H1 (cell line): Measurements from ENCODE around the gene PKN1.

Experiments
- CEBPB ChIP-seq: IDR thresholded peaks from 2 replicates; pipeline ENCODE4 v1.6.1; 2012; ENCODE audit warnings: low read depth, low read length
- MAFK ChIP-seq: IDR thresholded peaks from 2 replicates; pipeline ENCODE4 v1.6.1; 2012; ENCODE audit warnings: low read depth, mild to moderate bottlenecking, improper control_type of control experiment, low read length
- POLR2A ChIP-seq, 2 experiments: IDR thresholded peaks; 1 replicate in 1 of 2; 2 replicates in 1 of 2; pipeline ENCODE4 v1.6.1; 2011; ENCODE audit warnings: low read depth in 2 of 2, low read length in 2 of 2, mild to moderate bottlenecking in 2 of 2; ENCODE audit errors: control extremely low read depth in 1 of 2
- RBBP5 ChIP-seq: IDR thresholded peaks from 2 replicates; pipeline ENCODE4 v1.7.1; 2012; ENCODE audit warnings: low read depth, mild to moderate bottlenecking, inconsistent platforms, low read length, moderate library complexity, borderline replicate concordance
- SRF ChIP-seq: IDR thresholded peaks from 2 replicates; pipeline ENCODE4 v1.6.1; 2011; ENCODE audit warnings: mild to moderate bottlenecking, low read depth, low read length, moderate library complexity
- TF ChIP-seq, protein P1 (sequence below), 3 experiments: IDR thresholded peaks; 1 replicate in 2 of 3; 2 replicates in 1 of 3; pipeline versions ENCODE4 v1.5.1 to v1.6.1; 2011; ENCODE audit warnings: low read length in 3 of 3, mild to moderate bottlenecking in 3 of 3, inconsistent platforms in 2 of 3, low read depth in 1 of 3, moderate library complexity in 1 of 3; ENCODE audit not compliant: insufficient read depth in 1 of 3; ENCODE audit errors: control extremely low read depth in 1 of 3
- TF ChIP-seq, protein P2 (sequence below): IDR thresholded peaks from 2 replicates; pipeline ENCODE4 v1.6.1; 2011; ENCODE audit warnings: low read length, improper control_type of control experiment

DNA sequence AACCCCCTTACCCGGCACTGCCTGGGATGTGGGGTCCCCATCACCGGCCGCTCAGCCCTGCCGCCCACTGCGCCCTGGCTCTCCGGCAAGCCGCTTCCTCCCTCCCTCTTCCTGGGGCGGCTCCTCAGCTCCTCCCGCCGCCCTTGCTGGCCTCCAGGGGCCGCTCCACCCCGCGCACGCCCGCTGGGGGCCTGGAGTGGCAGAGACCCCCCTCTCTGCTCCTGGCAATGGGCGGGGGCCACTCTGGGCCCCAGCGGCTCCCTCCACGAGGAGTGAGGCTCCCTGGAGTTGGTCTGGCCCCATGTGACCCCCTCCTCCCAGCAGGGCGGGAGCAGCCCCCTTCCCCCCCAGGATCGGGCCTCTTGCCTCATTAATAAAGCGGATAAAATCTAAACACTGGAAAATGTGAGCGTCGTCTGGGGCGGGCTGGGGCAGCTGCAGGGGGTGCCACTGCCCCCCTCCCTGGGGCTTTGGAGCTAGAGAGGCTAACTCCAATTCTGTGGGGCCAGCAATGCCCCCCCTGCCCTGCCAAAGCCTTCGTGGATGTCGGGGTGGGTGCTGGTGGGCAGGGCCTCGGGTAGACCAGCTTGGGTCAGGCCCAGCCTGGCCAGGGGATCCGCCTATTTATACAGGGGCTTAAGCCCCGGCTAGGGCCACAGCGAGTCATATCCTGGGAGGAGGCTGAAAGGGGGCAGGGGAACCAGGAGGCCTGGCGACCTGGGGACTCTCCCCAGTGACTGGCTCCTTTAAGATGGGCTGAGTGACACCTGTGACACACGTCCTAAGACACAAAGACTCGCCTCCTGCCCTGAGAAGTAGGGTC, 42.4 kb downstream of the PKN1 start, which contains the start of gene PTGER1:
- TF ChIP-seq, protein P1, sequence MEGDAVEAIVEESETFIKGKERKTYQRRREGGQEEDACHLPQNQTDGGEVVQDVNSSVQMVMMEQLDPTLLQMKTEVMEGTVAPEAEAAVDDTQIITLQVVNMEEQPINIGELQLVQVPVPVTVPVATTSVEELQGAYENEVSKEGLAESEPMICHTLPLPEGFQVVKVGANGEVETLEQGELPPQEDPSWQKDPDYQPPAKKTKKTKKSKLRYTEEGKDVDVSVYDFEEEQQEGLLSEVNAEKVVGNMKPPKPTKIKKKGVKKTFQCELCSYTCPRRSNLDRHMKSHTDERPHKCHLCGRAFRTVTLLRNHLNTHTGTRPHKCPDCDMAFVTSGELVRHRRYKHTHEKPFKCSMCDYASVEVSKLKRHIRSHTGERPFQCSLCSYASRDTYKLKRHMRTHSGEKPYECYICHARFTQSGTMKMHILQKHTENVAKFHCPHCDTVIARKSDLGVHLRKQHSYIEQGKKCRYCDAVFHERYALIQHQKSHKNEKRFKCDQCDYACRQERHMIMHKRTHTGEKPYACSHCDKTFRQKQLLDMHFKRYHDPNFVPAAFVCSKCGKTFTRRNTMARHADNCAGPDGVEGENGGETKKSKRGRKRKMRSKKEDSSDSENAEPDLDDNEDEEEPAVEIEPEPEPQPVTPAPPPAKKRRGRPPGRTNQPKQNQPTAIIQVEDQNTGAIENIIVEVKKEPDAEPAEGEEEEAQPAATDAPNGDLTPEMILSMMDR (IDR thresholded peaks at IDR 0.05; ENCODE audit: control extremely low read depth in 1 of 3, insufficient read depth in 1 of 3, low read depth in 1 of 3, low read length in 3 of 3) = peak; percentile 50 to 54 (median 53)
- TF ChIP-seq POLR2A (IDR thresholded peaks at IDR 0.05; ENCODE audit: control extremely low read depth in 1 of 2, low read depth in 2 of 2, low read length in 2 of 2) (no peak), CEBPB (no peak), SRF (no peak), RBBP5 (no peak), MAFK (no peak)
- TF ChIP-seq, protein P2, sequence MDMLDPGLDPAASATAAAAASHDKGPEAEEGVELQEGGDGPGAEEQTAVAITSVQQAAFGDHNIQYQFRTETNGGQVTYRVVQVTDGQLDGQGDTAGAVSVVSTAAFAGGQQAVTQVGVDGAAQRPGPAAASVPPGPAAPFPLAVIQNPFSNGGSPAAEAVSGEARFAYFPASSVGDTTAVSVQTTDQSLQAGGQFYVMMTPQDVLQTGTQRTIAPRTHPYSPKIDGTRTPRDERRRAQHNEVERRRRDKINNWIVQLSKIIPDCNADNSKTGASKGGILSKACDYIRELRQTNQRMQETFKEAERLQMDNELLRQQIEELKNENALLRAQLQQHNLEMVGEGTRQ = no peak
